ENCODE data around the gene SALL3.

The SALL3 gene

GRCh38 chr18:78979730-78980278 lies at the start of gene SALL3:
SALL3 (plus strand) TSS chr18:78979818; CDS start chr18:78980275, 457 bp downstream.
- no peak within 1 kb of the TSS for H3K4me2 ChIP-seq (ENCODE audit: low read length)
- H3K9ac ChIP-seq = no peak within 1 kb of the TSS
- no peak for TF ChIP-seq CTCF (IDR thresholded peaks at IDR 0.05)
- no peak within 1 kb of the TSS for H2AFZ ChIP-seq
- H3K27ac ChIP-seq = no peak within 1 kb of the TSS
- H3K4me3 ChIP-seq (ENCODE audit: low read depth, low read length) = no peak within 1 kb of the TSS
- H3K9me3 ChIP-seq (ENCODE audit: control insufficient read depth, low read length) = no peaks in the 10 kb centered on the region
- peaks cover 4% of the 10 kb centered on the region for H3K27me3 ChIP-seq (ENCODE audit: control insufficient read depth, insufficient read depth, low read length)
- H3K36me3 ChIP-seq (ENCODE audit: control insufficient read depth, insufficient read depth, low read length) = no peaks in the 10 kb centered on the region
- no peaks in the 10 kb centered on the region for H3K4me1 ChIP-seq
- H3K79me2 ChIP-seq = no peaks in the 10 kb centered on the region

GRCh38 chr18:78932281-78932680 lies 47.3 kb upstream of the SALL3 start:
- no peaks in the 10 kb centered on the region for H3K27me3 ChIP-seq (ENCODE audit: control insufficient read depth, insufficient read depth, low read length)
- no peaks in the 10 kb centered on the region for H3K9me3 ChIP-seq (ENCODE audit: control insufficient read depth, low read length)
- no peak overlapping the region for H3K4me3 ChIP-seq (ENCODE audit: low read depth, low read length)
- no peak for TF ChIP-seq CTCF (IDR thresholded peaks at IDR 0.05)
- H3K27ac ChIP-seq = no peak overlapping the region
- no peak overlapping the region for H2AFZ ChIP-seq
- no peaks in the 10 kb centered on the region for H3K36me3 ChIP-seq (ENCODE audit: control insufficient read depth, insufficient read depth, low read length)
- no peaks in the 10 kb centered on the region for H3K4me1 ChIP-seq
- H3K9ac ChIP-seq = no peak overlapping the region
- no peak overlapping the region for H3K4me2 ChIP-seq (ENCODE audit: low read length)
- H3K79me2 ChIP-seq = no peaks in the 10 kb centered on the region

GRCh38 chr18:78934003-78934402 lies 45.6 kb upstream of the SALL3 start:
- H3K4me2 ChIP-seq (ENCODE audit: low read length) = no peak overlapping the region

GRCh38 chr18:78934551-78935225 lies 44.9 kb upstream of the SALL3 start:
- Histone ChIP-seq H3K4me3 (ENCODE audit: low read depth, low read length) (no peak overlapping the region), H3K36me3 (ENCODE audit: control insufficient read depth, insufficient read depth, low read length) (no peaks in the 10 kb centered on the region), H3K27ac (no peak overlapping the region), H3K4me2 (ENCODE audit: low read length) (no peak overlapping the region), H3K27me3 (ENCODE audit: control insufficient read depth, insufficient read depth, low read length) (no peaks in the 10 kb centered on the region), H2AFZ (no peak overlapping the region), H3K79me2 (no peaks in the 10 kb centered on the region), H3K9me3 (ENCODE audit: control insufficient read depth, low read length) (no peaks in the 10 kb centered on the region), H3K4me1 (no peaks in the 10 kb centered on the region), H3K9ac (no peak overlapping the region)
- no peak for TF ChIP-seq CTCF (IDR thresholded peaks at IDR 0.05)

More at GRCh38 chr18:78934003-78934402, 45.6 kb upstream of the SALL3 start:
- no peak for TF ChIP-seq CTCF (IDR thresholded peaks at IDR 0.05)
- Histone ChIP-seq H3K4me3 (ENCODE audit: low read depth, low read length) (no peak overlapping the region), H3K9ac (no peak overlapping the region), H3K79me2 (no peaks in the 10 kb centered on the region), H3K4me1 (no peaks in the 10 kb centered on the region), H3K36me3 (ENCODE audit: control insufficient read depth, insufficient read depth, low read length) (no peaks in the 10 kb centered on the region), H3K9me3 (ENCODE audit: control insufficient read depth, low read length) (no peaks in the 10 kb centered on the region), H2AFZ (no peak overlapping the region), H3K27ac (no peak overlapping the region), H3K27me3 (ENCODE audit: control insufficient read depth, insufficient read depth, low read length) (no peaks in the 10 kb centered on the region)

GRCh38 chr18:78935406-78935805 lies 44.2 kb upstream of the SALL3 start:
- no peak overlapping the region for H3K27ac ChIP-seq
- H3K4me3 ChIP-seq (ENCODE audit: low read depth, low read length) = no peak overlapping the region
- H3K4me2 ChIP-seq (ENCODE audit: low read length) = no peak overlapping the region
- no peaks in the 10 kb centered on the region for H3K36me3 ChIP-seq (ENCODE audit: control insufficient read depth, insufficient read depth, low read length)
- H3K9ac ChIP-seq = no peak overlapping the region
- no peaks in the 10 kb centered on the region for H3K79me2 ChIP-seq
- no peak for TF ChIP-seq CTCF (IDR thresholded peaks at IDR 0.05)
- H3K9me3 ChIP-seq (ENCODE audit: control insufficient read depth, low read length) = no peaks in the 10 kb centered on the region
- no peak overlapping the region for H2AFZ ChIP-seq
- no peaks in the 10 kb centered on the region for H3K27me3 ChIP-seq (ENCODE audit: control insufficient read depth, insufficient read depth, low read length)
- no peaks in the 10 kb centered on the region for H3K4me1 ChIP-seq
